GM12874 (cell line): ENCODE measurements around the gene GNAZ.

Experiments used
- TF ChIP-seq, protein P1 (sequence below): IDR thresholded peaks from 2 replicates; pipeline ENCODE4 v1.5.1; 2011; ENCODE audit warnings: low read depth, mild to moderate bottlenecking, control low read depth, low read length, moderate library complexity; ENCODE audit not compliant: insufficient read depth

The GNAZ gene

DNA sequence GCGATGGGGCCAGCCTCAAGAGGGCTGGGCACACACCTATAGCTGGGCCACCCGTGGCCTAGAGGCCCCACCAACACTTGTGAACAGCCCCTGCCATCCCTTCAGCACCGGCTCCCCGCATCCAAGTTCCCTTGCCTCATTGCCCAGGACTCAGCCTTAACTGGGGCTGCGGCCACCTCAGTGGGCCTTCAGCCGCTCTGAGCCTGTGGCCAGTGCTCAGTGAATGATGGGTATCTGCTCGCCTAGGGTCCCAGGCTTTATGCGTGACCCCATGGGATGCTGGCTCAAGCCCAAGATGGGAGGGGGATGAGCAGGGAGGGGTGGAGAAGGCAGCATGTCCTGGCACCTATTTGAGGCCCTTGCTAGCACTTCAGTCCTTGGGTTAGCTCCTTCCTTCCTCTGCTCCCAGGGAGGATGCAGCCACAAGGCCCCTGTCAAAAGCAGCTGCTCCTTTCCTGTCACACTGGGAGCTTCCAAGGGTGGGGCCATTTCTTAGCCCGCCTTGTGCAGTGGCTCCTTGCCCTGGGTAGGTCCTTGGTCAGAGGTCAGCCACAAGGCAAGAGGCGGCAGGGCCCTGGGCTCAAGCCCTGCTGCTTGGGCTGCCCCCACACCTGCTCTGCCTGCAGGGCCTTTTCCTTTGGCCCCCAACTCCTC lies 31.8 kb downstream of the GNAZ start:
- TF ChIP-seq, protein P1, sequence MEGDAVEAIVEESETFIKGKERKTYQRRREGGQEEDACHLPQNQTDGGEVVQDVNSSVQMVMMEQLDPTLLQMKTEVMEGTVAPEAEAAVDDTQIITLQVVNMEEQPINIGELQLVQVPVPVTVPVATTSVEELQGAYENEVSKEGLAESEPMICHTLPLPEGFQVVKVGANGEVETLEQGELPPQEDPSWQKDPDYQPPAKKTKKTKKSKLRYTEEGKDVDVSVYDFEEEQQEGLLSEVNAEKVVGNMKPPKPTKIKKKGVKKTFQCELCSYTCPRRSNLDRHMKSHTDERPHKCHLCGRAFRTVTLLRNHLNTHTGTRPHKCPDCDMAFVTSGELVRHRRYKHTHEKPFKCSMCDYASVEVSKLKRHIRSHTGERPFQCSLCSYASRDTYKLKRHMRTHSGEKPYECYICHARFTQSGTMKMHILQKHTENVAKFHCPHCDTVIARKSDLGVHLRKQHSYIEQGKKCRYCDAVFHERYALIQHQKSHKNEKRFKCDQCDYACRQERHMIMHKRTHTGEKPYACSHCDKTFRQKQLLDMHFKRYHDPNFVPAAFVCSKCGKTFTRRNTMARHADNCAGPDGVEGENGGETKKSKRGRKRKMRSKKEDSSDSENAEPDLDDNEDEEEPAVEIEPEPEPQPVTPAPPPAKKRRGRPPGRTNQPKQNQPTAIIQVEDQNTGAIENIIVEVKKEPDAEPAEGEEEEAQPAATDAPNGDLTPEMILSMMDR: no peak

DNA sequence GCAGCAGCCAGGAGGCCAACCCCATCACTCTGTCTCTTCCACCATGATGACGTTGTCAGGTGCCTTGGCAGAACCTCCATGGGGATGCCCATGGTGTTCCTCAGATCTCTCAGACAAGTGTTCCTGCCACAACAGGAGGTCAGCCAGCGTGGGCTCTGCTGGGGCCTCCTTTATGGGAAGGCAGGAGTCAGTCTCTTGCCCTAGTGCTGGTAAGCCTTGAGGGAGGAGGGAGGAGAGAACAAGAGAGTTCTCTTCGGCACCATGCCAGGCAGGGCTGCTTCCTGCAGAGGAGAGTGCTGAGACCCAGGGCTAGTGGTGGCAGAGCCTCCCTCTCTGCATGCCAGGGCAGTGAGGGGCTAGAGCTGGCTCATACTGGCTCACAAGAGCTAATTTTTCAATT lies 32.5 kb downstream of the GNAZ start:
- TF ChIP-seq, protein P1: no peak

DNA sequence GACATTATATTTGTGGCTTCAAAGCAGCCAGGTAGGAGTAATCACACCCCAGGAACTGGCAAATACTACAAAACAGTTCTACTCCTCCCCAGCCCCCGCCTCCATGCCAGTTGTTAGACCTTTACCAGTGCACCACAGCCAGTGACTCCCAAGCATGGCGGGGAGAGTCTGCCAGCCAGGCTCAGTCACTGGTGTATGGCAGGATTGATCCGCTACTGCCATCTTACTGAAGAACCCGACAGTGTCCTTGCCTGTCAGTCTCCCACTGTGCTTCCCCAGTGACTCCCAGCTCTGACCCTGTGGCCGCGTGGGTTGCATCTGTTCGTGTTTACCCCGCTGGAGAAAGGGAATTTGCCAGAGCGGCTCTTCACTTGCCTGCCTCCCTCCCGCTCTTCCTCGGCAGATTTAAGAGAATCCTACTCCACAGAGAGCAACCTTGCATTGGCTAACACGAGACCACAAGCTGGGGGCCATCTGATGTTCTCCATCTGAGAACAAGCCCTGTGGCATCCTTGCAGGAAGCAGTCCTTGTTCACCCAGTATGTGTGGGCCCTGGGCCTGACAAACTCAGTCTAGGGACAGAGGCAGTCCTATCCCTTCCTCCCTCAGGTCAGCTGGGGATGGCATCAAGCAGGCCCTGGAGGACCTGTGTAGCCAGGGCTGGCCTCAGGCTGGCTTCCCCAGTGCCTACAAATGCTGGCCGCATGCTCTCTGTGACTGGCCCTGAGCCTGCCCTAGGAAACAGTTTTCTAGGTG lies 33.1 kb downstream of the GNAZ start:
- TF ChIP-seq, protein P1: no peak

DNA sequence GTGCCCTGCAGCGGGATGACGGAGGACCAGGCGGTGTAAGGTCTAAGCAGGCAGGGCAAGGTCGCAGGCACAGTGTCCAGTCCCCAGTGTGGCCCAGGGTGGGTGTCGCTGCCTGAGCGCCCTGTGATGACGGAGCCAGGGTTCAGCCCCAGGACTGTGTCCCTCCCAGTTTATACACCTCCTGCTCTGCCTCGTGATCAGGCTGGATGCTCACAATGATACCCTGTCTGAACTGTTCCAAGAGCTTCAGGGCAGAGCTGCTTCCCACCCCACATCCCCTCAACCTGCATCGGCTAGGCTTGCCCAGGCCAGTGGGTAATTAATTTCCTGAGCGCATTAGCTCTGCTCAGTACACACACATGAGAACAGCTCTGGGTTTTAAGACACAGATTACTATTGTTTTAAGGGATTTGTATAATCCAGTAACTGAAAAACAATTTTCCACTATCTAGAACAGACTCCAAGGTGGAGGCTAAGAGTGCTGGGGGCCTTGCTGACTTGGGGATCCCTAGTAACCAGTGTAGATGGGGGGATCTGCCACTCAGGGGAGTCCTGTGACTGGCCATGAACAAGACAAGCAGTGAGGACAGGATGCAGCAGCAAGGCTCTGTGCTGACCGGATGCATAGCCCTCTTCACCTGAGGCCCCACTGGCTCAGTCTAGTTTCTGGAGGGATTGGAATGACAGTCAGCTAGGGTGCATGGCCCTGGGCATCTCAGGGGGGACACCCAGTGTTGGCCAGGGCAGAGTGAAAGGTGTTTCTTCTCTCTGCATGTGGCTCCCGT lies 34.1 kb downstream of the GNAZ start:
- TF ChIP-seq, protein P1: no peak

DNA sequence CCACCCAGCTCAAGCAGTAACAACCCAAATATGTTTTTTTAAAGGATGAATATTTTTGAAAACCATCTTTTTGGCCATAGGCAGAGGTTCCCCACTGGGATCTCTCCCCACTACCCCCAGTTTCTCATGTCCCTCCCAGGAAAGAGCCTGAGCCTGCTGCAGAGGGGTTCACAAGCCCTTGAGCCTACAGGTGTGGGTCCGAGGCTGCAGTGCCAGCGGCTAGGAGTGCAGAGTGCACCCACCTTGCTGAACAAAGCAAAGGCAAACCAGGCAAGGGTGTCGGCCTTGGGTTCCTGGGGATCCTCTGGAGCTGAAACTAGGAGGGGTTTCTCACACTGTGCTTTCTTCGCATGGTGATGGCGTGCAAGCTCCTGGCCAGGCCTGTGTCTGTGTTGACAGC lies 35.0 kb downstream of the GNAZ start:
- TF ChIP-seq, protein P1: no peak

DNA sequence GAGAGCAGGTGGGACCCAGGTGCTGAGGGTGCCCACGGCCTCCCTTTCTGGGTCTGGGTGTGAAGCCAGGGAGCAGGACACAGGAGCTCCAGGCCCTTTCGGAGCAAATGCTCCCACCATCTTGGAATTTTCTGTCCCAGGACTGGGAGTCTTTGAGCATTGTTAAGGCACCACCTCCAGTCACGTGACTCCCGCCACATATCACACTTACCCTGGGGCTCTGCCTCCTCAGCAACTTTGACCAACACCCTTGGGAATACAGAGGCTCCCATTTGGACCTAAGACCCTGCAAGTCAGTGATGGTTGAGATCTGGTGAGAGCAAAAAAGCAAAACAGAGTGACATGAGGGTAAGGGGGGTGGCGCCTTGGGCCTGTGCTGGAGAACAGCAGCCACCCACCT lies 35.6 kb downstream of the GNAZ start:
- TF ChIP-seq, protein P1: no peak

DNA sequence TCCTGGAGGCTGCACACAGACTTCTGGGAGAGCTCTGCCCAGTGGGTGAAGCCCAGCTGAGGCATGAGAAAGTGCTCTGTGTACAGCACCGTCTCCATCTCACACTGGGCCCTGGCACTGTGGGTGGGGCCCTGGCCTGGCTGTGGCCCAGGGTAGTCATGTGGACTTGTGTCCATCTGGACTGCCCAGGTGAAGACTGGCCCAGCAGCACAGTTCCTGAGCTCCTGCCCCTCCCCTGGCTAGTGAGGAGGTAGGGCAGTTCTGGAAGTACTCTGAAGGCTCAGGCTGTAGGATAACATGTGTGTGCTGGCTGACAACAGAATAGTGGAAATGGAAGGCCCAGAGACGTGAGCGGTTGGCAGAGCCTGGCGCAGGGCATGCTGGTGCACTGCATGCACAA lies 36.0 kb downstream of the GNAZ start:
- TF ChIP-seq, protein P1: no peak
